GM23248 (cell line): Measurements from ENCODE around the gene RPS6KA4.

Source experiments
- EZH2 ChIP-seq: fragments of 200-600 bp; sonication (generic); IDR thresholded peaks from 2 replicates; pipeline ENCODE4 v1.6.1; 2018; ENCODE audit warnings: antibody characterized with exemption, mild to moderate bottlenecking; ENCODE audit not compliant: insufficient read depth, poor library complexity, severe bottlenecking
- EZH2phosphoT487 ChIP-seq: fragments of 200-600 bp; sonication (generic); IDR thresholded peaks from 2 replicates; pipeline ENCODE4 v1.6.1; 2018; ENCODE audit warnings: antibody characterized with exemption, moderate library complexity, mild to moderate bottlenecking, low read depth; ENCODE audit not compliant: insufficient read depth

GRCh38 chr11:64321533-64321932 is 37.4 kb upstream of the RPS6KA4 start:
- TF ChIP-seq EZH2 (no peak), EZH2phosphoT487 (no peak)
